Nephron progenitor cell (in vitro differentiated cells): ENCODE measurements around the gene NPTX1.

ENCODE experiments used
- DNase-seq: peaks from one replicate; pipeline ENCODE4 v3.0.0; 2021
- H3K27ac Mint-ChIP-seq: 2 replicates; pipeline ENCODE4 v1.8.0; 2021; ENCODE audit warnings: mild to moderate bottlenecking, moderate library complexity, mixed read lengths
- H3K27me3 Mint-ChIP-seq: 2 replicates; pipeline ENCODE4 v1.8.0; 2021; ENCODE audit warnings: mild to moderate bottlenecking, low read depth, mixed read lengths; ENCODE audit not compliant: poor library complexity
- H3K36me3 Mint-ChIP-seq: 2 replicates; pipeline ENCODE4 v1.8.0; 2021; ENCODE audit warnings: low read depth, mixed read lengths
- H3K4me1 Mint-ChIP-seq: 2 replicates; pipeline ENCODE4 v1.8.0; 2021; ENCODE audit warnings: mixed read lengths
- H3K4me3 Mint-ChIP-seq: 2 replicates; pipeline ENCODE4 v1.8.0; 2021; ENCODE audit warnings: mild to moderate bottlenecking, moderate library complexity, mixed read lengths
- H3K9me3 Mint-ChIP-seq: 2 replicates; pipeline ENCODE4 v1.8.0; 2021; ENCODE audit warnings: mild to moderate bottlenecking, moderate library complexity, mixed read lengths
- CTCF ChIP-seq: fragments of 200-600 bp; sonication (generic); IDR thresholded peaks from 2 replicates; pipeline ENCODE4 v1.5.0; 2021; ENCODE audit warnings: antibody characterized with exemption

NPTX1 gene

GRCh38 chr17:80432350-80432955 is 44.0 kb downstream of the NPTX1 start:
- Mint-ChIP-seq H3K9me3 (no peaks in the 10 kb centered on the region), H3K27me3 (peaks cover 28% of the 10 kb centered on the region), H3K27ac (no peak overlapping the region), H3K4me1 (no peaks in the 10 kb centered on the region), H3K4me3 (no peak overlapping the region), H3K36me3 (no peaks in the 10 kb centered on the region)
- TF ChIP-seq CTCF: no peak
- no peak for DNase-seq

DNA sequence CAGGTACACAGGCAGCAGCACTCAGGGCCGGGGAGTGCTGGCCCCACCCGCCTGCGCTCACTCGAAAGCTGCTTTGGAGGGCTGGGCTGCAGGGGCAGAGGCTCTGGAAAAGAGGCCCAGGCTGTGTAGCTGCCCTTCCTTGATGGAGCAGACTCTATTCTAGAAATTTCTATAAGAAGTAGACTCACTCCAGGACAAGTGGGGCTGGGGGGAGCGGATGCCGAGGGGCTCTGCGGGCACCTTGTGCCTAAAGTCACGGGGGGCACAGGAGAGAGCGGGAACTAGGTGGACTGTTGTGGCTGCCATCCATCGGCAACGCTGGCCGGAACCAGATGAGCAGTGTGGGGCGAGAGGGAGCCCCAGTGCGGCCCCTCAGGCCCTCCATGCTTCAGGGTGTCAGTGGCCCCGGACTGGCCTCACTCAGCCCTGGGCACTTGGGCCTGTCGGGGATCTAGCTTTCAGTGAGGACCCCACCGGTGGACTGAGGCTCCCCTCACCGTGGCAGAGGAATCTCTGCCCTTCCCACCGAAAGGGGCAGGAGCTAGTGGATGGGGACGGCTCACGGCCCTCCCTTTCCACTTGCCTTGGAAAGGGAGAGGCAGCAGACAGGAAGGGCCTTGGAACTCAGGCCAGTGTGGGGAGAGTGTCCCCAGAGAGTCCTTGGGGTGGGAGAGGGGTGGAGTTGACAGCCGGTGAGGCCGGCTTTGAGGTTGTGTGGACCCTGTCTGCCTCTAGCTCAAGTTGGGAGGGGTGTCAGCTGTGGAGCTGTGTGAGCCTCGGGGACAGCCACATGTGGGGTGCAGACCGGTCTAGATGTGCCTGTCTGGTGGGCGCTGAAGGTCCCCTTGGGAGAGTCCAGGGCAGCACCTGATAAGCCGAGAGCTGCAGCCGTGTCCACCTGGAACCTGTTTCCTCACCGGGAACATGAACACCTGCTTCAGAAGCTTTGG is 44.9 kb downstream of the NPTX1 start:
- Mint-ChIP-seq H3K4me3 (no peak overlapping the region), H3K4me1 (no peaks in the 10 kb centered on the region), H3K9me3 (no peaks in the 10 kb centered on the region), H3K27ac (no peak overlapping the region), H3K36me3 (no peaks in the 10 kb centered on the region), H3K27me3 (peaks cover 25% of the 10 kb centered on the region)
- TF ChIP-seq CTCF: no peak
- DNase-seq: no peak

GRCh38 chr17:80430446-80431245 is 45.8 kb downstream of the NPTX1 start:
- no peak overlapping the region for H3K4me3 Mint-ChIP-seq

DNA sequence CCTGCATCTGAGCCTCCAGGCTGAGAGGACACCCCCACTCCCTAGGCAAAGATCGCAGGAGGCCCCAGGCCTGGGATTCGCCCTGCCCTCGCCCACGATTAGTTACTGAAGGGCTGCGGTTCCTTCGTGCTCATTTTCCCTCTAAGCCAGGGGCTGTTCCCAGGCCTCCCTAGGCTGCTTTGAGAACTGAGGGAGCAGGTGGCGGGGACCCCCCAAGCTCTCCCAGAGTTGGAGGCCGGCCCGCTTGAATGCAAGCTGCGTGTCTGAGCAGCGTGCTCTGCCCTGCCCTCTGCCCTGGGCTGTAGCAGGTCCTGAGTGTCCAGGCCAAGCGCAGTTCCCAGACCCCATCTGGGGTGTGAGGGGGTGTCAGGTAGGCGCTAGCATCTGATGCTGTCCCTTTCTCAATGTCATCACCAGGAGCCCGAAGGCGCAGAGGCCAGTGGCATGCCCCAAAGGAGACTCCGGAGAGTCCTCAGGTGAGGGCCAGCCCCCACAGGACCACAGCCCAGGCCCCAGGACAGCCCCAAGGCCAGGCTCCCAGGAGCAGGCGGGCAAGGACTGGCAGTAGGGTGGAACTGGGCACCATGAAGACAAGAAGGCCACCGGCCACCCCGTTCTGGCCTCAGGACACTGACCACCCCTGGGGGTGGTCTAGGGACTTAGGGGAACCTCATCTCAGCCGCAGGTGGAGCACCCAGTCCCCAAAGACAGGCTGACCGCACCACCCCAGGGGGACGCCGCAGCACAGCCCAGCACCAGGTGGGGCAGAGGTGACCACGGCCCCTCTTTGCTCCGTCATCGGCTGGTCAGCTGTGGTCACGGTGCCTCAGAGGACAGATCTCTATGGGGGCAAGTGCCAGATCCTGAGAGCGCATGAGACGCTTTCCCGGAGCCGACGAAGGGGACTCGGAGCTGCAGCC is 46.8 kb downstream of the NPTX1 start:
- no peak for DNase-seq
- Mint-ChIP-seq H3K4me3 (no peak overlapping the region), H3K9me3 (no peaks in the 10 kb centered on the region), H3K36me3 (no peaks in the 10 kb centered on the region), H3K4me1 (no peaks in the 10 kb centered on the region), H3K27ac (no peak overlapping the region), H3K27me3 (peaks cover 20% of the 10 kb centered on the region)
- TF ChIP-seq CTCF: no peak

More at GRCh38 chr17:80430446-80431245, 45.8 kb downstream of the NPTX1 start:
- no peaks in the 10 kb centered on the region for H3K9me3 Mint-ChIP-seq
- TF ChIP-seq CTCF: no peak
- DNase-seq: no peak
- peaks cover 22% of the 10 kb centered on the region for H3K27me3 Mint-ChIP-seq
- no peak overlapping the region for H3K27ac Mint-ChIP-seq
- no peaks in the 10 kb centered on the region for H3K4me1 Mint-ChIP-seq
- no peaks in the 10 kb centered on the region for H3K36me3 Mint-ChIP-seq

GRCh38 chr17:80428796-80429195 is 47.6 kb downstream of the NPTX1 start:
- Mint-ChIP-seq H3K9me3 (no peaks in the 10 kb centered on the region), H3K4me1 (no peaks in the 10 kb centered on the region)

More at GRCh38 chr17:80428796-80429195, 47.6 kb downstream of the NPTX1 start:
- no peak for DNase-seq
- Mint-ChIP-seq H3K27ac (no peak overlapping the region), H3K27me3 (peaks cover 14% of the 10 kb centered on the region), H3K4me3 (no peak overlapping the region), H3K36me3 (no peaks in the 10 kb centered on the region)
- no peak for TF ChIP-seq CTCF
